ENCODE data around the gene CILP2.

The CILP2 gene

GRCh38 chr19:19506592-19506991, 31.5 kb upstream of the CILP2 start:
- no peak for DNase-seq

GRCh38 chr19:19507354-19507753, 30.7 kb upstream of the CILP2 start:
- no peak for DNase-seq

- DNase-seq, result no peak
Measured at GRCh38 chr19:19508217-19508616, 29.8 kb upstream of the CILP2 start.

GRCh38 chr19:19510432-19510831, 27.6 kb upstream of the CILP2 start:
- no peak for DNase-seq

- DNase-seq, result no peak
Measured at GRCh38 chr19:19513682-19514081, 24.4 kb upstream of the CILP2 start.

GRCh38 chr19:19514215-19514657, 23.8 kb upstream of the CILP2 start:
- no peak for DNase-seq

DNA sequence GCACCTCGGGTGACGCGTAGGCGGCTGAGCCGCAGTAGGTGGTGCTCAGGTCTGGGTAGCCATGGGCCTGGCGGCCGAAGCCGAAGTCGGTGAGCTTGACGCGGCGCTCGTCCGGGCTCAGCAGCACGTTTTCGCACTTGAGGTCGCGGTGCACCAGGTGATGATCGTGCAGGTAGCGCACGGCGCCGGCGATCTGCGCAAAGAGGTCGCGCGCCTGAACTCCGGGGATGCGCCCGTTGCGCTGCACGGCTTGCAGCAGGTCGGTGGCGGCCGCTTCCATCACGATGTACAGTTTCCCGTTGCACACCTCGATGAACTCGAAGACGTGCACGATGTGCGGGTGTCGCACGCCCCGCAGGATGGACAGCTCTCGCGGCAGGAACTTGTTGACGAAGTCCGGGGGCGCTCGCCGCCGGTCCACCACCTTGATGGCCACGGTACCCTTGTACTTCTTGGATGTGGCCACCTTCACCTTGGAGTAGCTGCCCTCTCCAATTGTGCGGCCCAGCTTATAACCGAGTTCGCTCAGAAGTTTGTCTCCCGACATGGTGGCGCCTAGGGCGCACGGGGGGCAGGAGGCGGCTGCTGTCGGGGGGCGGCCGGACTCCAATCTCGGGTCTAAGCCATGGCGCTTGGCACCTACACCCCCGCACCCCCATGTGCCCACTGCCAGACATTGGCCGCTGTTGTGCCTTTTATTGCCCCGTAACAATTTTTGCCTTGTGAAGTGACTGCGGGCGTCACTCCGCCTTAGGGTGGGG, 23.0 kb upstream of the CILP2 start, which contains the start of gene TSSK6:
Gene TSSK6 (minus strand): TSS at position 668 of the 761 bp plus-strand sequence. CDS start 121 bp downstream, at position 547.
- DNase-seq, result no peak

GRCh38 chr19:19515642-19516519, 22.2 kb upstream of the CILP2 start, which contains the start of gene NDUFA13:
NDUFA13 (plus strand) TSS chr19:19516225; CDS start chr19:19516239, 14 bp downstream.
- peak; percentile 96 for DNase-seq

DNA sequence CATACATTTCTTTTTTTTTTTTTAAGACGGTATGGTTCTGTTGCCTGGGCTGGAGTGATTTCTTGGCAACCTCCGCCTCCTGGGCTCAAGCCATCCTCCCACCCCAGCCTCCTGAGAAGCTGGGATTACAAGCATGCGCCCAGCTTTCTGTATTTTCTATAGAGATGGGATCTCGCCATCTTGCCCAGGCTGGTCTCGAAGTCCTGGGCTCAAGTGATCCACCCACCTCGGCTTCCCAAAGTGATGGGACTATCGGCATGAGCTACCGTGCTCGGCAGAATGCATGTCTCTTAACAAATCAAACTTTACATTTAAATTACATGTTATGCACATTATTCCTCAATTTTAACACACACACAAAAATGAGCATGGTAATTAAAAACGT, 20.8 kb upstream of the CILP2 start:
- DNase-seq, result no peak

GRCh38 chr19:19520989-19521388, 17.1 kb upstream of the CILP2 start:
- no peak for DNase-seq

GRCh38 chr19:19523177-19523576, 14.9 kb upstream of the CILP2 start:
- no peak for DNase-seq

- DNase-seq, result no peak
Measured at GRCh38 chr19:19524053-19524452, 14.0 kb upstream of the CILP2 start.

GRCh38 chr19:19525611-19526380, 12.3 kb upstream of the CILP2 start:
- DNase-seq, result no peak

DNA sequence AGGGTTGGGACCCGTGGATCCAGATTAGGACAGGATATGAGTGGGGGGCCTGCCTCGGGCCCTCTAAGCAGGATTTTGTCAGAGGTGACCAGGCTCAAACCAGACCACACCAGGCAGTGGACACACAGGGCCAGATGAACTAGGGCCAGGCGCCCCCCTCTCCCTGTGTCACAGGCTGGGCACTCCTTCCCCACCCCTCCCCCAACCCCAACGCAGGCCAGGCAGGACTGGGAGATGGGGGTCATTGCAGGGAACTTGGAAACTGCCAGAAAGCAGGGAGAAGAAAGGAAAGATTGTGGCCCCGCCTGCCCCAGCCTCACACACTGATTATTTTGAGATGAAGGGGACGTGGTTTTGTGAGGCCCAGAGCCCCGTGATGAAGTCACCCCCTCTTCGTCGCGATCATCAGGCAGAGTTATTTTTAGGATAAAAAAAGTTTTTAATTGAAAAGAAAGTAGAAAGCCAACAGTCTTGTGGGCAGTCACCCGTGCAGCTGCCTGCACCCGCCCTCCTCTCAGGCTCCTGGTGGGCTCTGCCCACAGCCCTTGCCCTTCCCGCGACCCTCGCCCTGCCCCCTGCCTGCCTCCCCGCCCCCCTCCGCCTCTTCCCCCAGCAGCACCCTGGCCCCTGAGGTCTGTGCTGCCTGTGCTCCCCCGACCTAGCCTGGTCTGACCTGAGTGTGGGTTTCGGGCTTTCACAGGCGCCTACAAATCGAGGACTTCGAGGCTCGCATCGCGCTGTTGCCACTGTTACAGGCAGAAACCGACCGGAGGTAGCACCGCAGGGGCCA, 11.3 kb upstream of the CILP2 start:
- DNase-seq, result no peak

DNA sequence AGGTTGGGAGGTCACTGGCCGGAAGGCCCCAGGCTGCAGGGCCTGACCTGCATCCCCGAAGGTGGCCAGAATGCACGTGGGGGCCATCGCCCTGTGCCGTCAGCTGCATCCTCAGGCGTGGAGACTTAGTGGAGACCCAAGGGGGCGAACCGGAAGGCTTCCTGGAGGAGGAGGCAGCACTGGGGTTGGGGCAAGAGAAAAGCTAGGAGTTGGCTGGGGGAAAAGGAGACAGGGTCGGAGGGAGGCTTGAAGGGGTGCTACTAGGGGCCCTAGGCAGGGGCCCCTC, 10.8 kb upstream of the CILP2 start:
- DNase-seq, result no peak

DNA sequence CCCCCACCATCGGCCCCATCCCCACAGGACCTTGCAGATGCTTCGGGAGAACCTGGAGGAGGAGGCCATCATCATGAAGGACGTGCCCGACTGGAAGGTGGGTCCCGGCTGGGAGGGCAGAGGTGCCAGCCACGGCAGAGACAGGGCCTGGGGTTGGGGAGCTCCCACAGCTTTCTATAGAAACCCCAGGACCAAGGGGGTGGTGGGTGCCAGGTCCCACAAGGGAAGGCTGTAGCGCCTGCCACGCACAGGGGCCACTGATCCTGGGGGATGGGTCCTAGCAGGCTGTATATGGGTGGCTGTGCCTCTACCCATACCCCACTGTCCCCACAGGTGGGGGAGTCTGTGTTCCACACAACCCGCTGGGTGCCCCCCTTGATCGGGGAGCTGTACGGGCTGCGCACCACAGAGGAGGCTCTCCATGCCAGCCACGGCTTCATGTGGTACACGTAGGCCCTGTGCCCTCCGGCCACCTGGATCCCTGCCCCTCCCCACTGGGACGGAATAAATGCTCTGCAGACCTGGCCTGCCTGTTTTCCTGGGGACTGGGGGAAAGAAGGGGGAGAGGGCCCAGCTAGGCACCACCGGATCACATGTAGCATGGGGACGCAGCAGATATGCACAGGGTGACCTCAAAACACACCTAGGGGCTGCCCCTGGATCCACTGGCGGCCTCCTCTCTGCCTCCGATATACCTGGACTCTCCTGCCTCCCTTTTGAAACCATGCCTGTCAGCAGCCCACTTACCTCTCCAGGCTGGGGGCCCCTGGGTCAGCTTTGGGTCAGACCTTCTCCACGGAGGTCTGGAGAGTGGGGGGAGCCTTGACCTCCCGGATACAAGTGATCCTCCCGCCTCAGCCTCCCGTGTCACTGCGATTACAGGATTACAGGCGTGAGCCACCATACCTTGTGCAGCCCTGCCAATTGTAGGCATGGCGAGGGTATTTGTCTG, 10.1 kb upstream of the CILP2 start:
- no peak for DNase-seq

- DNase-seq, result no peak
Measured at GRCh38 chr19:19528721-19529490, 9.2 kb upstream of the CILP2 start, which contains the start of gene YJEFN3. YJEFN3 (plus strand) TSS chr19:19528911; CDS start chr19:19528933, 22 bp downstream.

DNA sequence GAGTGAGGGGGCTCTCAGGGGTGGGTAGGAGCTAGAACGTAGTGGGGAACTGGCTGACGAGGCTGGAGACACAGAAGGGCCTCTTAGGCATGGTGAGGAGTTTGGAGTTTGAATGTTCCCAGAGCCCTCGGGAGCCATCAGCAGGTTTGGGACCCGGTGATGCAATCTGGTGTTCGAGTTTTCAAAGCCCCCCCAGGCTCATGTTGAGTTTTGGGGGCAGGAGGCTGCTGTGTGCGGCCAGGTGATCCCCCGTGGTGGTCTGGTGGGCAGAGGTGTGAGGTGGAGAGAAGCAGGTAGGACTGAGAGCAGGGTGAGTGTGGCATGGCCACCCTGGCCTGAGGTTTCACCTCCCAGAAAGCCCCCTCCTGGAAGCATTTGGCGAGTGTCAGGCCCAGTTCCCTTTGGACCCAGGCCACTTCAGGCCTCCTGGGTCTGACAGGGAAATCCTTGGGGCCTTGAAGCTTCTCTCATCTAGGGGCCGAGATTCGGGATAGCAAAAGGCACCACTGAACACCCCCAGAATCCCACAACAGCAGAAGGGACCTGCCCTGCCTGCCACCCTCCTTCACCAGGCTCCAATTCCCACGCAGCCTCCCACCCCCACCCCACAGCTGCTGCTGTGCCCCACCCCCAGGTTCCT, 8.2 kb upstream of the CILP2 start:
- DNase-seq, result no peak

GRCh38 chr19:19530423-19530804, 7.7 kb upstream of the CILP2 start:
- no peak for DNase-seq

GRCh38 chr19:19530889-19531288, 7.2 kb upstream of the CILP2 start:
- DNase-seq, result no peak

Data from CD4-positive, alpha-beta T cell treated with Interleukin-10 for 1 hour (primary cell).